ENCODE results near the gene AADAT. TPM values are rescaled to one million over a fixed set of nuclear protein-coding genes. Genes with fewer than 3 reads are reported as not detected.
A peak's percentile ranks its signal among the peaks of the same experiment; 100 is the strongest.

The AADAT gene
- polyA plus RNA-seq (2013): 18.2 TPM

DNA sequence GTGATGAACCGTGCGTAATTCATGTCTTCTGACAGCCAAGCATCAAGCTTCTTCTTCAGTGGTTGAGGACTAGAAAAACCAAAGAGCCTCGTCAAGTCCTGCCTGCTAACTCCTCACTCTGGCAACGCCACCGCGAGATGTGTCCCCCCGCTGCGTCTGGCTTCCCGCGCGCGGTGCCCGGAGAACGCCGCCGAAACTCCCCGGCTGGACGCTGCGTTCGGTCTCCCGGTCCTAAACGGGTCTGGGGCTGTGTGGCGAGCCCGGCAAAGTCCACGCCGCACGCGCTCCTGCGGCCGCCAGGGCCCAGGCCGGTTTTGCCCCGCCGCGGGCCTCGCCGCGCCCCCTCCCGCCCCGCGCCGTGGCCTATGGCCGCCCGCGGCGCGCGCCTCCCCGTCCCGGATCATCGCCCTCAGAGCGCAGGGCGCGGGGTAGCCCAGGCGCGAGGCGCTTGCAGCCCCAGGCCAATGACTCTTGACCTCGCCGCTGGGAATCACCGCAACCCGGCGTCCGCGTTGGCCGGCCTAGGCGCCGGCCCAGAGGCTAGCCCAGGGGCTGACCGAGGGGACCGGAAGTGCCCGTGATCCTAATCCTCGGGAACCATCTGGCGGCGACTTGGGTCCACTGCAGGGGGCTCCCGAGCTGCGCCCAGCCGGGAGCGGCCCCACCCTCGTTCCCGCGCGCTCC is at the start of gene AADAT:
Gene AADAT, minus strand, starts transcription at position 289 of the 684 bp plus-strand sequence. Its CDS starts 266 bp downstream, at position 23.
- peak; percentile 59 to 72 (median 66) for DNase-seq
- H3K4me3 ChIP-seq (ENCODE audit: control insufficient read depth in 1 of 7, extremely low read depth in 1 of 7, insufficient read depth in 4 of 7, low read depth in 2 of 7, low read length in 6 of 7): peak within 1 kb of the TSS; percentile 66 to 86 (median 72)
- peaks cover 0 to 19% (median 13%) of the 10 kb centered on the region in 4 experiments for H3K4me1 ChIP-seq (ENCODE audit: control extremely low read depth in 1 of 4, control insufficient read depth in 4 of 4, insufficient read depth in 4 of 4, low read length in 3 of 4)
- WGBS (ENCODE audit: insufficient coverage): 0% methylated on average over 61 of the region's 80 CpGs
- ChIA-PET CTCF (interaction anchor here (1.1 to 1.6 kb wide), 3 partner anchors 34 to 279 kb away, joined by 3 to 6 read pairs (median 4); no protein-coding TSS in a partner anchor), POLR2A (no interaction called here)
- no peak within 1 kb of the TSS for H3K27ac ChIP-seq (ENCODE audit: insufficient read depth in 1 of 2, low read depth in 1 of 2, low read length in 2 of 2, poor library complexity in 1 of 2, severe bottlenecking in 2 of 2)
- no peaks in the 10 kb centered on the region for H3K9me3 ChIP-seq (ENCODE audit: control extremely low read depth in 1 of 5, control insufficient read depth in 4 of 5, insufficient read depth in 2 of 5, low read depth in 1 of 5, low read length in 4 of 5)
- H3K36me3 ChIP-seq (ENCODE audit: control insufficient read depth in 4 of 4, insufficient read depth in 4 of 4, low read length in 3 of 4): peaks cover under 1 to 8% (median 4%) of the 10 kb centered on the region in 4 experiments
- no peaks in the 10 kb centered on the region for H3K27me3 ChIP-seq (replicated peaks in 2 of 5; ENCODE audit: control insufficient read depth in 4 of 5, insufficient read depth in 5 of 5, low read length in 4 of 5)

DNA sequence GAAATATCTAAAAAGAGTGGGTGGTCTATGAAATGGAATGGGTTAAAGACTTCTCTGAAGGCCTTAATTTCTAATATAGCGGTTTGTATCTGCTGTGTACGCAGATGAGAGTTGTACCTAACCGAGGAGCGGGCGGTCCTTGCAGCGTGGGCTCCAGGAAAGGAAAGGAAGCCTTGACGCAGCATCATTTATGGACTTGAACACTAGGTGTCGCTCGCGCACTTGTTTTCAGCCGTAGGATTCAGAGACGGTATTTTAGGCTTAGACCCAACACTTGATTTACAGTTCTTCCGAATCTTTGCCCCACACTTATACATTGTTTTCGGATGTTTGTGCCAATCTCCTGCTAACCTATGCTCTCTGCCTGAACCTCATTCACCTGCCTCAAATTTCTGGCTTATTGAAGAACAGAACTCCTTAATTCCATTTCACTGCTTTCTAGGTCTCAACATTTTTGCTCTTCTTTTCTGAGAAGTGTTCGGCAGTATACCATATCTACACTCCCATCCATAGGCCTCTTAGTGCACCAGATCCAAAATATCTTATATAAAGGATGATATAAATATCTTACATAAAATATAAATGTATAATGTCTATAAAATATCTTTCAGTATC is 48.9 kb upstream of the AADAT start:
- POLR2A ChIA-PET: no interaction called here
- 1% methylated on average over 13 of the region's 15 CpGs for WGBS (ENCODE audit: insufficient coverage)

DNA sequence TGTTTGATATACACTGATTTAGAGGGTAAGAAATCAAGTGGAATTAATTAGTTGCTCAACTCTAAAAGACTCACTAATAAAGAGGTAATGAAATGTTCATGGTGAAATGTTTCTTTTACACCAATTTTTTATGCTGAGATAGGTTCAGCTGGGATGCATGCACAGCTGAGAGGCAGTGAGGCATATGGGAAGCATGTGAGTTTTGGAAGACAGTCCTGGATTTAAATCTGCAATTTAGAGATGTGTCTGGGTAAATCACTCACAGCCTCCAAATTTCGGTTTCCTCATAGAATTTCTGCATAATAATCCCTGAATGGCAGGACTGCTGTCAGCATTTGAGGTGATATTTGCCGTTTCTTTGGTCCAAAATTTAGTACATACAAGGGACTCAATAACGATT is 48.2 kb upstream of the AADAT start:
- Histone ChIP-seq H3K27ac (ENCODE audit: insufficient read depth in 1 of 2, low read depth in 1 of 2, low read length in 2 of 2, poor library complexity in 1 of 2, severe bottlenecking in 2 of 2) (no peak overlapping the region), H3K27me3 (replicated peaks in 2 of 5; ENCODE audit: control insufficient read depth in 4 of 5, insufficient read depth in 5 of 5, low read length in 4 of 5) (no peaks in the 10 kb centered on the region), H3K4me1 (ENCODE audit: control extremely low read depth in 1 of 4, control insufficient read depth in 4 of 4, insufficient read depth in 4 of 4, low read length in 3 of 4) (no peaks in the 10 kb centered on the region), H3K9me3 (ENCODE audit: control extremely low read depth in 1 of 5, control insufficient read depth in 4 of 5, insufficient read depth in 2 of 5, low read depth in 1 of 5, low read length in 4 of 5) (peaks cover 0 to 9% (median 6%) of the 10 kb centered on the region in 5 experiments), H3K36me3 (ENCODE audit: control insufficient read depth in 4 of 4, insufficient read depth in 4 of 4, low read length in 3 of 4) (no peaks in the 10 kb centered on the region), H3K4me3 (ENCODE audit: control insufficient read depth in 1 of 7, extremely low read depth in 1 of 7, insufficient read depth in 4 of 7, low read depth in 2 of 7, low read length in 6 of 7) (no peak overlapping the region)
- POLR2A ChIA-PET: no interaction called here
- 100% methylated on average over 3 of the region's 3 CpGs for WGBS (ENCODE audit: insufficient coverage)
- CTCF ChIA-PET: interaction anchor here (0.9 to 1.6 kb wide), 5 partner anchors 9 to 48 kb away, joined by 3 to 5 read pairs (median 4); partner anchors contain the start of gene AADAT
- DNase-seq: no peak

More for the DNA sequence above, 48.9 kb upstream of the AADAT start:
- CTCF ChIA-PET: interaction anchor here (1.4 to 1.6 kb wide), 3 partner anchors 8 to 12 kb away, joined by 3 to 5 read pairs (median 5); no protein-coding TSS in a partner anchor
- Histone ChIP-seq H3K27ac (ENCODE audit: insufficient read depth in 1 of 2, low read depth in 1 of 2, low read length in 2 of 2, poor library complexity in 1 of 2, severe bottlenecking in 2 of 2) (no peak overlapping the region), H3K4me3 (ENCODE audit: control insufficient read depth in 1 of 7, extremely low read depth in 1 of 7, insufficient read depth in 4 of 7, low read depth in 2 of 7, low read length in 6 of 7) (no peak overlapping the region), H3K9me3 (ENCODE audit: control extremely low read depth in 1 of 5, control insufficient read depth in 4 of 5, insufficient read depth in 2 of 5, low read depth in 1 of 5, low read length in 4 of 5) (peaks cover 0 to 4% (median 1%) of the 10 kb centered on the region in 5 experiments), H3K36me3 (ENCODE audit: control insufficient read depth in 4 of 4, insufficient read depth in 4 of 4, low read length in 3 of 4) (no peaks in the 10 kb centered on the region), H3K4me1 (ENCODE audit: control extremely low read depth in 1 of 4, control insufficient read depth in 4 of 4, insufficient read depth in 4 of 4, low read length in 3 of 4) (no peaks in the 10 kb centered on the region), H3K27me3 (replicated peaks in 2 of 5; ENCODE audit: control insufficient read depth in 4 of 5, insufficient read depth in 5 of 5, low read length in 4 of 5) (no peaks in the 10 kb centered on the region)
- DNase-seq: peak; percentile 79 to 91 (median 86)

DNA sequence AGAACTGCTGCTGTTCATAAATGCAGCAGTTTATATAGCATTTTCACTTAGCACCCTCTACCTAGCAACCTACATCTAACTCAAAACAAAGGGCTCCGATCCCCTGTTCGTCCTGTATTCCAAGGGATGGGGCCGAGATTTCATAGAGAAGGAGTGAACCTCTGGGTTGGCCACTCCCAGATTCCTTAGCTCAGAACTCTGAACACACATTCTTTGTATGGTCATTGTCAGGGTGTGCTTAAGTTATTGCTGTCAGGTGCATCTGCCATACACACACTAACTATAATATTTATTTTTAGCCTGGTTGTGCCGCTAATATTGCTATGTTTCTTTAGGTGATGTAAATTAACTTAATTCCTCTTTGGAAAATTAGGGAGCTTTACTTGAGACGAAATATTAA is 47.7 kb upstream of the AADAT start:
- ChIA-PET CTCF (interaction anchor here (0.9 to 1.6 kb wide), 5 partner anchors 9 to 47 kb away, joined by 3 to 5 read pairs (median 4); partner anchors contain the start of gene AADAT), POLR2A (no interaction called here)
- DNase-seq: no peak
- H3K4me3 ChIP-seq (ENCODE audit: control insufficient read depth in 1 of 7, extremely low read depth in 1 of 7, insufficient read depth in 4 of 7, low read depth in 2 of 7, low read length in 6 of 7): no peak overlapping the region
- H3K27ac ChIP-seq (ENCODE audit: insufficient read depth in 1 of 2, low read depth in 1 of 2, low read length in 2 of 2, poor library complexity in 1 of 2, severe bottlenecking in 2 of 2): no peak overlapping the region
- no CpG with 5 or more reads among the region's 5 CpGs for WGBS (ENCODE audit: insufficient coverage)
- H3K27me3 ChIP-seq (replicated peaks in 2 of 5; ENCODE audit: control insufficient read depth in 4 of 5, insufficient read depth in 5 of 5, low read length in 4 of 5): no peaks in the 10 kb centered on the region
- no peaks in the 10 kb centered on the region for H3K4me1 ChIP-seq (ENCODE audit: control extremely low read depth in 1 of 4, control insufficient read depth in 4 of 4, insufficient read depth in 4 of 4, low read length in 3 of 4)
- H3K36me3 ChIP-seq (ENCODE audit: control insufficient read depth in 4 of 4, insufficient read depth in 4 of 4, low read length in 3 of 4): no peaks in the 10 kb centered on the region
- peaks cover 0 to 12% (median 10%) of the 10 kb centered on the region in 5 experiments for H3K9me3 ChIP-seq (ENCODE audit: control extremely low read depth in 1 of 5, control insufficient read depth in 4 of 5, insufficient read depth in 2 of 5, low read depth in 1 of 5, low read length in 4 of 5)

DNA sequence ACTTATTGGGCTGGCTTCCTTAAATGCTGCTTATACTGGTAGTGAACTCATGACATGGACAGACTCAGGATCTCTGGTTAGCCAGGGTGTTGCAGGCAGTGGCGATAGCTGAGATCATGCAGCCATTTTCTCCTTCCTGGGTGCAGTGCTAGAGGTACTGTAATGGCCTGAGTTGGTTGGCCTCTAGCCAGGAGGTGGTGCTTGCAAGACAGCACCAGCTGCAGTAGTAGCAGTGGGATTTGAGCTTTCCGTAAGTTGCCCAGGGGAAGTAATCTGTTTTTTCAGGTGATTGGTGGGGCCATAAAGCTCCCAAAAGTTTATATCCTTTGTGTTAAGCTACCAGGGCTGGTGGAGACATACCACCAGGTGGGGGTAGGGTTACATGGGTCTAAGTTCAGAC is 45.1 kb upstream of the AADAT start:
- 96% methylated on average over 2 of the region's 2 CpGs for WGBS (ENCODE audit: insufficient coverage)
- Histone ChIP-seq H3K4me1 (ENCODE audit: control extremely low read depth in 1 of 4, control insufficient read depth in 4 of 4, insufficient read depth in 4 of 4, low read length in 3 of 4) (no peaks in the 10 kb centered on the region), H3K27me3 (replicated peaks in 2 of 5; ENCODE audit: control insufficient read depth in 4 of 5, insufficient read depth in 5 of 5, low read length in 4 of 5) (no peaks in the 10 kb centered on the region), H3K27ac (ENCODE audit: insufficient read depth in 1 of 2, low read depth in 1 of 2, low read length in 2 of 2, poor library complexity in 1 of 2, severe bottlenecking in 2 of 2) (no peak overlapping the region), H3K36me3 (ENCODE audit: control insufficient read depth in 4 of 4, insufficient read depth in 4 of 4, low read length in 3 of 4) (no peaks in the 10 kb centered on the region), H3K9me3 (ENCODE audit: control extremely low read depth in 1 of 5, control insufficient read depth in 4 of 5, insufficient read depth in 2 of 5, low read depth in 1 of 5, low read length in 4 of 5) (peaks cover 0 to 20% (median 12%) of the 10 kb centered on the region in 5 experiments), H3K4me3 (ENCODE audit: control insufficient read depth in 1 of 7, extremely low read depth in 1 of 7, insufficient read depth in 4 of 7, low read depth in 2 of 7, low read length in 6 of 7) (no peak overlapping the region)
- DNase-seq: no peak
- CTCF ChIA-PET: interaction anchor here (1.1 kb wide), 2 partner anchors 9 to 124 kb away, joined by 4 read pairs; no protein-coding TSS in a partner anchor
- POLR2A ChIA-PET: no interaction called here

DNA sequence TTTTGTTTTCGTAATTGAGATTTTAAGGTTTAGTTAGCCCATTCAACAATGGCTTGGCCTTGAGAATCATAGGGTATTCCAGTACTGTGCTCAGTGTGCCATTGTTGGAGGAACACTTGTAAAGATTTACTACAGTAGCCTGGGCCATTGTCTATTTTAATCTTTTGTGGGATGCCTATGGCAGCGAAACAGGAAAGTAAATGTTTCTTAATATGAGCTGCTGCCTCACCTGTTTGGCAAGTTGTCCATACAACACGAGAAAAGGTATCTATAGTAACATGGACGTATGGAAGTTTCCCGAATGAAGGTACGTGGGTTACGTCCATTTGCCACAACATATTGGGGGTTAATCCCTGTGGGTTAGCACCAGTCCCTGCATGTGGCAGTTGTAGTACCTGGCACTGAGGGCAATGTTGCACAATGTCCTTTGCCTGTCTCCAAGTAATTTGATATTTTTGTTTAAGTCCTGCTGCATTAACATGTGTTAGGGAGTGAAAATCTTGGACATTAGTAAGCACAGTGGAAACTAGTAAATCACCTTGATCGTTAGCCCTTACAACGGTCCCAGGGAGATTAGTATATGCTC is 38.6 kb upstream of the AADAT start:
- 97% methylated on average over 9 of the region's 9 CpGs for WGBS (ENCODE audit: insufficient coverage)
- POLR2A ChIA-PET: no interaction called here
- DNase-seq: no peak
- H3K27ac ChIP-seq (ENCODE audit: insufficient read depth in 1 of 2, low read depth in 1 of 2, low read length in 2 of 2, poor library complexity in 1 of 2, severe bottlenecking in 2 of 2): no peak overlapping the region
- H3K27me3 ChIP-seq (replicated peaks in 2 of 5; ENCODE audit: control insufficient read depth in 4 of 5, insufficient read depth in 5 of 5, low read length in 4 of 5): no peaks in the 10 kb centered on the region
- H3K9me3 ChIP-seq (ENCODE audit: control extremely low read depth in 1 of 5, control insufficient read depth in 4 of 5, insufficient read depth in 2 of 5, low read depth in 1 of 5, low read length in 4 of 5): peaks cover 0 to 16% (median 7%) of the 10 kb centered on the region in 5 experiments
- no peaks in the 10 kb centered on the region for H3K36me3 ChIP-seq (ENCODE audit: control insufficient read depth in 4 of 4, insufficient read depth in 4 of 4, low read length in 3 of 4)
- CTCF ChIA-PET: interaction anchor here (0.7 to 1.4 kb wide), 2 partner anchors 8 to 10 kb away, joined by 3 to 4 read pairs; no protein-coding TSS in a partner anchor
- H3K4me3 ChIP-seq (ENCODE audit: control insufficient read depth in 1 of 7, extremely low read depth in 1 of 7, insufficient read depth in 4 of 7, low read depth in 2 of 7, low read length in 6 of 7): no peak overlapping the region
- peaks cover 10 to 27% (median 24%) of the 10 kb centered on the region in 4 experiments for H3K4me1 ChIP-seq (ENCODE audit: control extremely low read depth in 1 of 4, control insufficient read depth in 4 of 4, insufficient read depth in 4 of 4, low read length in 3 of 4)

All from common myeloid progenitor, CD34-positive (primary cell).